SK-N-DZ (cell line): ENCODE data around the gene CPA3.

Experiments
- DNase-seq: peaks from one replicate; pipeline ENCODE4 v3.0.0-alpha.2; 2015; ENCODE audit warnings: low spot score

Gene CPA3

DNA sequence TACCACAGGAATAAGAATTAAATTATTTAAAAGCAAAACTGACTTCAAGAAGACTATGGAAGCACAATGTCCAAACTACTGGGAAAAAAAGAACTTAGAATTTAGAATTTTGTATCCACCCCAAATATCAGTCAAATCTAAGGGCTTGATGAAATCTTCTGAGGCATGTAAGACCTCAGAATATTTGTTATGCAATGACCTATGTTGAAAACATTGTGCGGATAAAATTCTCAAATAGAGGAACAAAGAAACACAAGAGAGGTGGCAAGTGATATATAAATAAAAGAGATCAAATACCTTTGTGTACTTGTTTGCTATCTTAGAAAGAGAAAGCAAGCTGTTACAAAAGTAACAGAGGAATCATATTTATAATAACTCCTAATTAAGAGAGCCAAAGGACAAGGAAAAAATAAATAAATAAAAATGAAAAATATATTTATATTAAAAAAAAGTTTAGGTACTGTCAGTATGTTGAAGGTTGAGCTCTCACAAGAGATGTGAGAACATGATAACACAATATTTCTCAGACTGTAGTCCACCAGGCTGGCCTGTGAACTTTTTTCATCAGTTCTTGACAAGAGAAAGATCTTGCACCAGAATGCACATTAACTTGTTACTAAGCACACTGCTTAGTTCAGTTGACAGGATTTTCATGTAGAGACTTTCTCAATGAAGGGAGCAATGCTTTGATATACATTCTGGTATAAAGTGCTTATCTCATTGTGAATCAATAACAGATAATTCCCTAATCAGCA lies 50.0 kb downstream of the CPA3 start:
- no peak for DNase-seq

GRCh38 chr3:148916132-148916531 lies 51.0 kb downstream of the CPA3 start:
- DNase-seq = no peak

DNA sequence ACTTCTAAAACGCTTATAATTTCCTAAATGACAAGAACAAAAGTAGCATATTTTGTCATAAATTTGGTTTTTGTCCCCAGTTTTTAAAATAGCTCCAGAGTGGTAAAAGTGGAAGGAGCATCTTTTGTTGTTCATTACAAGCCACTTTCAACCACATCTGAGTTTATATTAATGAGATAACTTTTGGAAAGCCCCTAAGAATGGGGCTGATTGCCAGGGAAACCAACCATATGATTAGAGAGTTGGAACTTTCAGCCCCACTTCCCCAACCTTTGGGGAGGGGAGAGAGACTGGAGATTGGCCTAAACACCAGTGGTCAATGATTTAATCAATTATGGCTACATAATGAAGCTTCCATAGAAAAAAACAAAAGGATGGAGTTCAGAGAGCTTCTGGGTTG lies 57.4 kb downstream of the CPA3 start:
- no peak for DNase-seq

- no peak for DNase-seq
Observed at GRCh38 chr3:148923592-148923991, 58.5 kb downstream of the CPA3 start.

GRCh38 chr3:148924562-148924961 lies 59.5 kb downstream of the CPA3 start:
- no peak for DNase-seq

- DNase-seq = no peak
Observed at GRCh38 chr3:148925845-148926244, 60.7 kb downstream of the CPA3 start.

DNA sequence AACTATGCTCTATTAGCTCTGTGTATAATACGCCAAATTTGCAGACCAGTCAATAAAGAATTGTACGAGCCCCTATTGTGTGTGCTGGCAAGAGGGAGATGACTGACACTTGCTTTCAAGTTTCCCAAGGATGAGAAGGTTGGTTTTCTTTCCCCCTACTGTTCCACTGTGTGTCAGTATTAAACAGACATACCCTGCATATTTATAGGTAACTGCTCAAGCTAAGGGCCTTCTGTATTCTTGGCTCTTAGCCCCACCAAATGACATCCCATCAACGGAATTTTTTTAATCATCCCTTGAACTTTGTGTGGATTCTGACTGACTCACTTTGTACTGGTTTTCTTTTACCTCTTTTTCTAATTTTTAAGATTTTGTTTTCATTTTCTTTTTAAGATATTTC lies 65.7 kb downstream of the CPA3 start:
- no peak for DNase-seq

DNA sequence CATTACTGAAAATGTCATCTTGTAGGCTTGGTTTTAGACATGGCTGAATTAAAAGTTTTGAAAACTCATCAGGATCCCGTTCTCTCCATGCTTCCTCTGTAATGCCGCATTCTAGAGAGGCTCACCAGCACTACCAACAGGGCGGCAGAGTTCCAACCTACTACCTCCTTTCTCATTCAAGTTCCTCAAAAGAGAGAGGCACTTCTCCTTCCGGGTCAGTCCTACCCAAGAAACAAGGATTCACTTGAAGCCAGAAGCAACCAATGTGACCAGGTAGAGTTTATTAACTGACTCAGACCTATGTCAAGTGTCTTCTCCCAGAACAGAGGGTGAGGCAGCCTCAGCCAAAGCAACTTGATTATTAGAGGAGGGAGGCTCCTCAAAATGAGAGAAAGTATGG lies 66.5 kb downstream of the CPA3 start:
- no peak for DNase-seq

DNA sequence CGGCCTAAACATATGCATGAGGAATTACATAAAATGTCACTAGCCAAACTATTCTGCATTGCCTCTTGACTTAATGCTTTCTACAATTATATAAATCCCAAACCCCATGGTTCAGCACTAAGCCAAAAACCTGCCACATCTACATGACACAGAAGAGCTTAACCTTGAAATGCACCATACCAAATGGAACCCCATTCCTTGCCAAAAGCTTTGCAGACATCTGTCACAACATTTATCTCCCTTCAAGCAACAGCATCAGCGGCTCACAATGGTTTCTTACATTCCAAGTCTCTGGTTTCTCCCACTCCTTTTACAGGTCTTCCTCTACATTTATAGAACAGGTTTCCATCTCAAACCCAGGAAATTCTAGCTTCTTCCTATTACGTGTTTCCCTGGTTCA lies 67.9 kb downstream of the CPA3 start:
- no peak for DNase-seq

DNA sequence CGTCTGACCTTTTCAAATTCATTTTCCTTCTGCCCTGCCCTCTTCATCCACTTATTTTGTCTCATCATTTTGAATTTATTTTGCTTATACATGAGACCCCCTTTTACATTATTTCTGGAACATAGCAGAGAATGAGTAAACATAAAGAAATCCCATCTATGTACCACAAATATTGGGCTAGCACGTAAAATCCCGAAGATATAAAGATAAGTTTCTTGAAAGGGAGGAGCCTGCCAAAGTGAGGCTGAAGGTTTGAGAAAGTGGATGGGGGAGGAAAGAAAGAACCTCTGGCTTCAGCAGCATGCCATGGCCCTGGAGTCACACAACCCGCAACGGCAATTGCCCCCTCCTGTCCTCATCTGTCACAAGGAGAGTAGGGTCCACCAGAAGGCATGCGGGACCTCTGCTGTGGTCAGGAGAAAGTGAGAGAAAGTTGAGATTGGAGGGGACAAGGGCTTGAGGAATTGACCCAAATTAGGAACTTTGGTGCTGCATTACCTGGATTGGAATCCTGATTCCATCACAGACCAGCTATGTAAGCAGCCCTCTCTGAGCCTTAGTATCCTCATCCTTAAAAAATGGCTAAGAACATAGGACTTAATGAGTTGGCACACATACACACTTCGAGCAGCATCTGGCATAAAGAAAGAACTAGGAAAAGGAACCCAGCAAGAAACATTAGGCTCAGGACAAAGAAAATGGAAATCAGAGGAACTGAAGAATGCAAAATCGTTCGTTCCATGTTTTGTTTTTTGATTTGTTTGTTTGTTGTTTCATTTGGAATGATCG lies 72.6 kb downstream of the CPA3 start:
- DNase-seq = no peak

- DNase-seq = no peak
Observed at GRCh38 chr3:148938306-148938705, 73.2 kb downstream of the CPA3 start.

DNA sequence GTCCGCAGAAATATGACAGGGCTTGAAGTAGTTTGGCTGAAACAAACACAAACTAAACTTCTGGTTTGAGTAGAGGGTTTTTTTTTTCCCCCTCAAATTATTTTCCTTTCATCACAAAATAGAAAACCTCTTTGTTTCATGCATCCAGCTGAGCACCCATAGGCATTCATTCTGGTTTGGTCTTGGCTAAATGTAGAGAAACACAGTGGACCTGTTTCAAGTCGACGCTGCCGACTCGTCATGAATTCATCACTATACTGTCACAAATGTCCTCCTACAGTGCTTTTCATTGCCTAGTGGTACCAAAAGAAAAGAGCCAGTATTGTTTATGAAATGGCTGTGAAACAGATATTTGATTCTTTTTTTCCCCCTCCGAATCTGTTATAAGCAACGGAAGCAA lies 73.8 kb downstream of the CPA3 start:
- no peak for DNase-seq

DNA sequence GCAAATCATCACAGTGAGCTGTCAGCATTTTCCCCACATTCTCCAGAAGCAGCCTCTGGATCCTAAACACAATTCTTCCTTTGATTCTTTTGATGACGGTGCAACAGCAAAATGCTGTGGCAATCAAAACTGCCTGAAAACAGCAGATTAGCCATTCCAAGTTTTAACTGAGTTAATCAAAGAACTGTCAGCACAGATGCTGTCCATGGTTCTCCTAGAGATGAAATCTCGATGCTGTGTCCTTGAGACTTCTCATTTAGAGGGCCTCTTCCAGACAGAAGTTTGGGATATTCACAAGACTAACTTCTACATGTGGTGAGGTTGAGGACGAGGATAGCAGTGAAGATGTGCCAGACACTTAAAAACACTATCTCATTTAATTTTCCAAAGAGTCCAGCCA lies 75.9 kb downstream of the CPA3 start:
- no peak for DNase-seq

GRCh38 chr3:148943506-148944205 lies 78.6 kb downstream of the CPA3 start:
- DNase-seq = peak; percentile 82

DNA sequence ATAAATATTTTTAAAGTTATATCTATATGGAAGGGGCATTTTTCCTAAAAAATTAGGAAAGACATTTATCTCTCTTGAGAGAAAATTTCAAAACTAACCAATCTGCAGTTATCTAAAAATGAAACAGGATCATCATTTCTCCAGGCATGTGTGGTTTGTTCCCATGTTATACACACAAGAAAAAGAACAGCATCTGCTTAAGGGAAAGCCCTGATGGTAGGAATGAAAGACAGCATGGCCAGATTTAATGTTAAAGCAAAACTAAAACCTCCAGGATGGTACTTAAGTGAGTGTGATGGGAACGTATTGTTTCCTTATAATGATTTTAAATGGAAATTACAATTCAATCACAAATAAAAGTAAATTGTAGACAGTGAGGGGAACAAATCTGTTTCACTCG lies 80.0 kb downstream of the CPA3 start:
- no peak for DNase-seq
